Kidney glomerular epithelial cell (primary cell): ENCODE measurements around the gene LCN10.
"Not testable (repeated sequence)": the region's sequence is repeated elsewhere in the genome, so short reads cannot be mapped to it uniquely, and the experiment has no call there.

Experiments used
- DNase-seq: peaks from one replicate; lab custom pipeline; 2025; lab: John Stamatoyannopoulos, UW

Gene LCN10

DNA sequence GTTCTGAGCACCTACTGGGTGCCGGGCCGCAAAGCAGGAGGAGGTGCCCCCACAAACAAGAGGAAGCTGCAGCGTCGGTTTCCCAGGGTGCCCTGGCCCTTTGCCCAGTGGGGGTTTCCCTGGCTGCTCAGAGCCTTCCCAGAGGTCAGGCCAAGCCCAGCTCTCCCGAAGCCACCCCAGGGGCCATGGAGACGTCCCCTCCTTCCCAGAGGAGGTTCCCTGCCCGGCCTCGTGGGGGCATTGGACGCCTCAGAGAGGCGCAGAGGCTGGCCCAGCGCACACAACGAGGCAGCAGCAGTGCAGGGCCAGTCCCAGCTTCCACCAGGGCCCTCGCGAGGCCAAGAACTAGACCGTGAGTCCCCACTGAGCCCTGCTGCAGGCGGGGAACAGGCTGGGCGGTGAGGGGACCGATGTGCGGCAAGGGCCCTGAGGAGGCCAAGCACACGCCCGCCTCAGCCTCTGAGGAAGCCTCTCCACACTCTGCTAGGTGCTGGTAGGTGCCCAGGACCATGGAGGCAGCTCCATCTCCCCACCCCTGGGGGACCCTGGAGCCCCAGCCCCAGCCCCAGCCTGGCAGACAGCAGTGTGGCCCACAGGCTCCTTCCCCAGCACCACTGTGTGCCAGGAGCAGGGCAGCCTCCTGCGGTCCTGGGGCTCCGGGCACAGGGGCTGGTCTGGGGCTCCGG, 23.4 kb downstream of the LCN10 start:
- DNase-seq, result no peak

GRCh38 chr9:136718345-136719194, 24.2 kb downstream of the LCN10 start:
- DNase-seq, result no peak

GRCh38 chr9:136717399-136717798, 25.3 kb downstream of the LCN10 start:
- no peak for DNase-seq

- DNase-seq, result no peak
Observed at GRCh38 chr9:136714893-136715274, 27.9 kb downstream of the LCN10 start.

DNA sequence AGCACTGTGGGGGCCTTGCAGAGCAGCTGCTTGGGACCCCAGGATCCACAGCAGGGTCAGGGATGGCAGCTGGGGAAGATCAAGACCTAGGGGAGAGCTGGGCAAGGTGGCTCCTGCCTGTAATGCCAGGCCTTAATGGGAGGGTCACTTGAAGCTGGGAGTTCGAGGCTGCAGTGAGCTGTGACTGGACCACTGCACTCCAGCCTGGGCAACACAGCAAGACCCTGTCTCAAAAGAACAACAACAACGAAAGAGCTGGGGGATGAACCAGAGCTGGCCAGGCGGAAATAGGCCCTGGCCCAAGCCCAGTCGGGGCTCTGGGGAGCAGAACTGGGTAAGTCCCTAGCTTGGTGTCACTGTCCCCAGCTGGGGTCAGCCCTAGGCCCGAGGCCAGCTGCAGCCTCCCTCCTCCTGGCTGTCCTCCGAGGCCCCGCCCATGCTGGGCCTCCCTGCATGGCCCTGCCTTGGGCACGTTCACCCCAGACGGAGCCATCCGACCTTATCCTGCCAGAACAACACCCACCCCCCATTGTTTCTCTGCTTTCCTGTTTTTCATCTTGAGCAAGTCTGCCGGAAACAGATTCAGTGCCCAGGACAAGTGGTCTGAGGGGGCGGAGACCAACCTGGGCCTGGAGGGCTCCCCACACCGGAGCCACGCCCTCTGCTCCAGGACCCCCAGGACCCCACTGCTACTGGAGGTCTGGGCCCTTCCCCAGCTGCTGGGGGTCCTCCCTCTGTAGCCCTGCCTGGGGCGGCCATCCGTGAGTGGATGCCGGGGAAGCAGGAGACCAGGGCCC, 28.4 kb downstream of the LCN10 start:
- no peak for DNase-seq

- DNase-seq, result no peak
Observed at GRCh38 chr9:136713550-136713949, 29.2 kb downstream of the LCN10 start.

- DNase-seq, result no peak
Observed at GRCh38 chr9:136712690-136713544, 29.8 kb downstream of the LCN10 start.

- DNase-seq, result no peak
Observed at GRCh38 chr9:136711751-136712689, 30.7 kb downstream of the LCN10 start, which contains the start of gene DIPK1B. Gene DIPK1B (plus strand): TSS chr9:136712572. CDS start chr9:136712666, 94 bp downstream.

GRCh38 chr9:136711219-136711648, 31.5 kb downstream of the LCN10 start:
- not testable (repeated sequence) for DNase-seq

- DNase-seq, result no peak
Observed at GRCh38 chr9:136710543-136710942, 32.2 kb downstream of the LCN10 start.

DNA sequence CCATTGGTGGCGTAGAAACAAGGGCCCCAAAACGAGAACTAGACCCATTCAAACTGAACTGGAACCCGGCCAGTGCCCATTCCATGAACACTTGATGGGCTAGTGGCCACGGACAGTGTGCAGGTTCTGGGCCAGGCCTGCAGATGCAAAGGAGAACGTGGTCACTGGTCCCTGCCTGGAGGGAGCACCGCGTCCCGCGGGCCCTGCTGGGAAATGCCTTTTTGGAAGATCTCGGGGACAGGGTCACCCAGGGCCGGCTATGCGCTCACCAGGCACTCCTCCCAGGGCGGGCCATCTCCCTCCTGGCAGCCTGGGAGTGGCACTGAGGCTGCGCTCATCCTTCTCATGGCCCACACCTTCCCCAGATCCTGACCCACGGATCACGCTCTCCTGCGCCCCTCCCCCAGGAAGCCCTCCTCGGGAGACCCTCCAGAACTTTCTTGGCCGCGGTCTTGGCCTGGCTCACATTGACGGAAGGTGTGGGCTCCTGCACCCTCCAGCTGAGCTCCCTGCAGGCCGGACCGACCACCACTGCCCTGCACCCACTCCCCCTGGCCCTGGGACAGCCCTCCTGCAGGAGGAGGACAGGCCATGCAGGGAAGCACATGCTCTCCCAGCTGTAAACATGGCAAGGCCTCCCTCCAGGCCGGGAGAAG, 33.2 kb downstream of the LCN10 start:
- no peak for DNase-seq

- no peak for DNase-seq
Observed at GRCh38 chr9:136707849-136708517, 34.8 kb downstream of the LCN10 start.

GRCh38 chr9:136707011-136707410, 35.7 kb downstream of the LCN10 start:
- DNase-seq, result no peak

- no peak for DNase-seq
Observed at GRCh38 chr9:136705564-136705963, 37.2 kb downstream of the LCN10 start.

GRCh38 chr9:136704741-136705140, 38.0 kb downstream of the LCN10 start:
- DNase-seq, result not testable (repeated sequence)

GRCh38 chr9:136703276-136703860, 39.4 kb downstream of the LCN10 start:
- DNase-seq, result no peak

- no peak for DNase-seq
Observed at GRCh38 chr9:136701668-136702053, 41.1 kb downstream of the LCN10 start.

DNA sequence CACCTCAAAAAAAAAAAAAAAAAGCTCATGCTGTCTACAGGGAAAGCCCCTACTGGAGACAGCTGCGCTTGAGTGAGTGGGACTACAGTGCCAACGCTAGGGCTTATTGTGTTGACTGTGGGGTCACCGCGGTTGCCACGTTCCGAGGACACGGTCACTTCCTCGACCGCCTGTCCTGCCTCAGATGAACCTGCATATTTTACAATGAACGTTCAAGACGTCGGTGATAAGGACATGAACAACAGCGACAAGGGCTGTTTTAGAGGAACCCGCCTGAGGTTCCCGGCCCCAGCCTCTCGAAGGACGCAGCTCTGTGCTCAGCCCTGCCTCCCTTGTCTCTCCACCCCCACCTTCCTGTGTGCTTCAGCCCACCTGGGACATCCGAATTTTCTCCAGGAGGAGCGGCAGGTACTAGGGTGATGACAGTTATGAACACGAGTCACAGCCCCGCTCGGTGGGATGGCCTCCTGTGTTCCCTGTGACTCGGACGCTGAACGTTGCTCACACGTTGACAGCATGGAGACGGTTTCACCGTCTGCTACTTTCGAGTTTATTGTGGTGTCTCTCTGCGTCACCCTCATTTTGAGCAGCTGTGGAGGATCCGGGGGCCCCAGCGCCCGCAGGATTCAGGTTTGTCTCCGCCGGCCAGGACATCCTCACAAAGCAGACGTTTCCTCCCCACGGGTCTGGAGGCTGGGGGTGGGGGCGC, 41.6 kb downstream of the LCN10 start:
- no peak for DNase-seq
